HG02970 (cell line): ENCODE measurements around the gene TWIST1.

Source experiments
- ATAC-seq: cut with Tn5 transposase; IDR thresholded peaks from one replicate; pipeline ENCODE4 v1.9.1; 2021; ENCODE audit warnings: mild to moderate bottlenecking, moderate library complexity, moderate number of reproducible peaks; ENCODE audit not compliant: unreplicated experiment, low FRiP score

The TWIST1 gene

GRCh38 chr7:19113855-19114550 is 3.4 kb downstream of the TWIST1 start:
- ATAC-seq = no peak

DNA sequence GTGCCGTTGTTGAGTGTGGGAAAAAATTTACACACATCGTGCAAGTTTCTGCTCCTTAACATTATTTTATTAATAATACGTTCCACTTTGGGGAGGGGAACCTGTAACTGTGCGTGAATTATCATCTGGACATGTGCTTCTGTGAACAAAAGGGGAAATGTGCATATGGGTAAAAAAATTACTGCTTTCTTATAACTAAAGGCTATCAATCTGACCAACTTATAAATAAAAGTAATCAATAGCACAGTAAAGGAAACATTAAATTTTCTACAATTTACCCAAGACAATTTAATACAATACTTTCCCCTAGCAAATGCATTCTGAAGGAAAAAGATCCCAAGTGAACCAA is 4.5 kb downstream of the TWIST1 start:
- ATAC-seq = no peak

- no peak for ATAC-seq
Observed at GRCh38 chr7:19112274-19113001, 5.0 kb downstream of the TWIST1 start.

DNA sequence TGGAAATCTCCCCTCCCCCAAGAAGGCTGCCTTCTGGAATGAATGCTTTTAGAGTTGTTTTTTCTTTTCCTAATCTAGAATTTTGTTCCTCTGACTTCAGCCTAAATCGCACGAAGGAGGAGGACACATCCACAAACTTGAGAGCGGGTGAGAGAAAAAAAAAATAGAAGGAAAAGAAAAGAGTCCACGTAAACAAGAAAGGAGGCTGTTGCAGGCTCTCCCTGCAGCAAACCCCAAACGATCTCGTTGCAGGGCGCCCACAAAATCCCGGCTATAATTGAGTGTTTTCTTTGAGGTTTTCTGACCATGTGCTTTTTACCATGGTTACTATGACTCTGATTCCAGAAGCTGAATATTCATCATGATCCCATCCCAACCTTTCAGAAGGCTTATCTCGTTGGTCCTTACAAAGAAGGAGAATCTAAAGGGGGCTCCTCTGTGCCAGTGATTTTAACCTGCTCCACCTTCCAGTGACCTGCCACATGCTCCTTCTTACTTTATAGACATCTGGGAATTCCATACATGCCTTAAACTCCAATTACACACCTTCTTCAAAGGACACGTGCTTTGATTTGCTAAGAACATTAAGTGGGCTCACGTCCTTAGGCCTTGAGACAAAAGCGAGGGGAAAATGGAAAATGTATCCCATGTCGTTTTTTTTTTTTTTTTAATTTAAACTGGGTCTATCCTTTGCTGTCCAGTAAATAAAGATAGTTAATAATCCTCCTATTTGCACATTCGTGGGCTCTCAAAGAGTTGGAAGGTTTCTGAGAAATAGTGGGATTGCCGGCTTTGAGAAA is 5.8 kb downstream of the TWIST1 start:
- ATAC-seq = no peak

DNA sequence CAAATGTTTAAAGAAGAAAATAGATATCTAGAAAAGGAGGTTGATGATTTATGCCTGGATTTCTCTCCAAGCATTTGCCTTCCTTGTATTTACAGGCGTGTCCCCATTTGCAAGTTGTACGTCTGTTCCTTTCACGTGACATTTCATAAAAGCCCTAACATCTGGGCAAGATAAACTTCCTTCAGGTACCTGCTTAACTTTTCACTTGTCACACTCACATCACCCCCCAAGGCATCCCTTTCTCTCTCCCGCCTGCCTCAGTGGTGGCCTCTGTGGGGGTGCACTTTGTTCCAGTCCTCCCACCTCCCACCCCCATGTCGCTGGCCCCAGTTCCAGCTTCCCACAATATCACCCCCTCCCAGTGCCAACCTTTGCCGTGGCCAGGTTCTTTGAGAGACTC is 6.7 kb downstream of the TWIST1 start:
- ATAC-seq = no peak

- no peak for ATAC-seq
Observed at GRCh38 chr7:19110026-19110730, 7.3 kb downstream of the TWIST1 start.

- ATAC-seq = no peak
Observed at GRCh38 chr7:19109000-19109946, 8.2 kb downstream of the TWIST1 start.

DNA sequence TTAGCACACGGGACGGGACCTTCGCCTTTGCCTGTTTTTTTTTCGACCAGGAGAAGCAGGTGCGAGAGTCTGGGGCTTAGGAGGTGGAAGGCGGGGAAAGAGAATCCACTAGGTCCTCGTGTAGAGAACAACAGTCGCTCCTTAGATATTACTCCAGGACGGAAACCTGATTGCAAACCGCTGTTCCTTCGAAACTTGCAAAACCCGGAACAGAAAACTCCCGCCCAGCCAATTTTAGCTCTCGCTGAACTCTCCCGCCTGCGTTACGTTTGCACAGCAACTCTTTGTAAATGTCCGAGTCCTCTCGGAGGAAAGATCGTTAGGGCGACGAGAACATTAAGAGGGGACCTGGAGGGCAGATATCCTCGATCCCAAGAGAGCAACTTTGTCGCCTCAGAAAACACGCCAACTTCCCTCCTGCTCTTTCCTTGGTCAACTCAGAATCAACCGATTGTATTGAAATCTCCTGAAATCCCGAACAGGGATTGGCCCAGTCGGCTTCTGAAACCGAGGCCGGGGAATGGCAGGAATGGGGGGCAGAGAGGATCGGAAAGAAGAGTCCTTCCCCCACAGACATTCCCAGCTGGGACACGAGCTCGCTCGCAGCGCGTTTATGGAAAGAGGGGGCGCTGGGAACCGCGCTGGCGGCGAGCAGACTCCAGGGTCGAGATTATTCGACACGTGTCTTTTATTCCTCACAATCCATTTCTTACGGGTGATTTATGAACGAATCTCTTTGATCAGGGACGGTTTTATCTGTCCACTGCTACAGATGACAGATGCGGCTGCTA is 9.9 kb downstream of the TWIST1 start:
- no peak for ATAC-seq

- ATAC-seq = no peak
Observed at GRCh38 chr7:19107081-19107355, 10.4 kb downstream of the TWIST1 start.

GRCh38 chr7:19106241-19107080 is 11.0 kb downstream of the TWIST1 start:
- ATAC-seq = no peak

DNA sequence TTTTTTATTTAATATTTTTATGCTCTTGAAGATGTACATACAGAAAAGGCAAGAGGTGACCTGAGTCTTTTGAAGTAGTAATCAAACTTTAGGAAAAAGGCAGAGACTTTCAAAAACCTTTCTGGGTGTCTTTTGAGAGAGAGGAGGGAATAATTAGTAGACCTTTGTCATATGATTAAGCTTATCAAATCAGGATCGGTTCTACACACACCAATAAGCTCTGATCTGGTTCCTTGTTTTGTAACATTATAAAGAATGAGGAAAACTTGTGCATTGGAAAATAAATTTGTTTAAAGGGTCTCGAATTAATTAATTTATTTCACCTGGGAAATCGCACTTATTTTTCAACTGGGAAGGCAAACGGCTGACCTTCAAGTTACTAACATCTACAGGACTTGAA is 11.9 kb downstream of the TWIST1 start:
- no peak for ATAC-seq

DNA sequence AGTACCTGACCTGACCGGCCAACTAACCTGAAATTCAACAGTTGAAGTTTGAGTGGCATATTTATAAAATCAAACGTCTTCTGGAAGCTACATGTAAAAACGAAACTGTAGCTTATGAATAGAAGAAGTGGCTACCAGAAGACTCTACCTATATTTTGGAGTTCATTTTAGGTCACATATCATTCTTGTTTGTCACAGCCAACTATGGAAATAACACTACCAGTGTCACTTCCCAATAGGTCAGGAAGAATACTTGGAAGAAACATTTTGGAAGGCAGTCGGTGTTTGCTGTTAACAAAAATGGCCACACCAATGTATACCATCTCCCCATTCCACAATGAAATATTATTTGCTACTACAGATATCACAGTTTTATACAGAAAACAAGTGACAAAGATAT is 12.6 kb downstream of the TWIST1 start:
- ATAC-seq = no peak

GRCh38 chr7:19102884-19103283 is 14.6 kb downstream of the TWIST1 start:
- no peak for ATAC-seq

DNA sequence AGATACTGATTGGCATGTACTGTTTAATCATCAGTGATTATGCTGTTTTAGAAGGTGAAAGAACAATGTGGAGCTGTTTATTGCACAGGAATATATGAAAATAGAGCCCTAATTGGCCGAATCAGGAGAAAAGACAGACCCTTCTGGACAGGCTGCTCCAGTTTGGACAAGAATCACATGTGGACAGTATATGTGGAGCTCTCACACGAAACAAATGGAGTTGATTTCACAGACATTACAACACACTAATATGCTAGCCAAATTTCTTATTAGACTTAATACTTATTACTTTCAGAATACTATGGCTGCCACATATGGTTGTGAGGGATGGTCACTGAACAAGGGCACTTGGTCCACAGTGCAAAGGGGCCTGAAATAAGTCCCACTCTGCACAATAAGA is 15.5 kb downstream of the TWIST1 start:
- ATAC-seq = no peak

- ATAC-seq = no peak
Observed at GRCh38 chr7:19101472-19101871, 16.0 kb downstream of the TWIST1 start.

DNA sequence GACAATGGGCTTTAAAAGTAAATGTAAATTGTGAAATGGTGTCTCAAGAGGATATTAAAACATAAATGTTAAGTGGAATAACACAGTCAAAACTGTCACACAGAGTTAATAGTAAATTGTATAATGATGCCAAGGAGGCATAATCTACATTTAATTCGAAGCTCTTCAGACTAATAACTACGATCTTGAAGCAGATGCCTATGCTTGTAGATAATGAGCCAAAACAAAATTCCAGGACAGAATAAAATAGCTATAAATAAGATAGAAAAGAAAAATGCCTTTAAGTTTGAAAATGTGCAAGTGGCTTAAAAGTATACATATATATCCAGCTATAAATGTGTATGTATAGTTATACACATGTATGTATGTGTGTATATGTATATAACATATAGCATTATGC is 17.5 kb downstream of the TWIST1 start:
- ATAC-seq = no peak

- ATAC-seq = no peak
Observed at GRCh38 chr7:19099194-19099593, 18.2 kb downstream of the TWIST1 start.

DNA sequence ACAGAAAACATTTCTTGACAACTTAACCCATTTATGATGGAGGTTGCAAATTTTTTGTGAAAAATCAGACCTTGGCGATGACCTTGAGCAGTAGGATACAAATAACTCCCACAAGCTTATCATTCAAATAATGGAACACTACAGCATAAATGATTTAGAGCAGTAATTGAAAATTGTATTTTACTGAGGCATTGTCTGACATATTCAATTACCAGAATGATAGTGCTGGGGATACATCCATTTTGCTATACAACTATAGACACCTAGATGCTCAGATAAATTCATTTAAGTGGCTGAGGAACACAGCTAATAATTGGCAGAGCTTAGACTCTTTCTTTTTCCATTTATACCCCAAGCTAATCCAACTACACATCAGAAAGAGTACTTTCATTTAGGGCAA is 18.9 kb downstream of the TWIST1 start:
- ATAC-seq = no peak
